Stimulated activated CD8-positive, alpha-beta memory T cell treated with anti-CD3 and anti-CD28 coated beads, Interleukin-15, amount 100 ng/mL, for 4 hours (primary cell): Measurements from ENCODE around the gene SCN5A.

Source experiments
- DNase-seq, 2 donors: peaks; one replicate each; pipeline ENCODE4 v3.0.0-alpha.2; 2020; ENCODE audit warnings: low read depth in 2 of 2

SCN5A gene

GRCh38 chr3:38649500-38650247 is at the start of gene SCN5A:
Gene SCN5A, minus strand, starts transcription at chr3:38649687. Its CDS starts 16,380 bp downstream, at chr3:38633307.
- peak; percentile 32 to 47 for DNase-seq

- no peak for DNase-seq
Observed at GRCh38 chr3:38698760-38699159, 49.3 kb upstream of the SCN5A start.

- no peak for DNase-seq
Observed at GRCh38 chr3:38698061-38698460, 48.6 kb upstream of the SCN5A start.

GRCh38 chr3:38696034-38696433 is 46.5 kb upstream of the SCN5A start:
- DNase-seq, result no peak

GRCh38 chr3:38690185-38690584 is 40.7 kb upstream of the SCN5A start:
- DNase-seq, result no peak

GRCh38 chr3:38689774-38690173 is 40.3 kb upstream of the SCN5A start:
- DNase-seq, result no peak

GRCh38 chr3:38689346-38689745 is 39.9 kb upstream of the SCN5A start:
- DNase-seq, result no peak

- no peak for DNase-seq
Observed at GRCh38 chr3:38687321-38687720, 37.8 kb upstream of the SCN5A start.

GRCh38 chr3:38684546-38684945 is 35.1 kb upstream of the SCN5A start:
- DNase-seq, result no peak

GRCh38 chr3:38669668-38670067 is 20.2 kb upstream of the SCN5A start:
- no peak for DNase-seq

GRCh38 chr3:38662544-38662943 is 13.1 kb upstream of the SCN5A start:
- DNase-seq, result no peak

- no peak for DNase-seq
Observed at GRCh38 chr3:38658841-38659240, 9.4 kb upstream of the SCN5A start.

GRCh38 chr3:38657369-38657768 is 7.9 kb upstream of the SCN5A start:
- DNase-seq, result no peak

- no peak for DNase-seq
Observed at GRCh38 chr3:38655708-38656300, 6.3 kb upstream of the SCN5A start.

- DNase-seq, result no peak
Observed at GRCh38 chr3:38653685-38654537, 4.4 kb upstream of the SCN5A start.

GRCh38 chr3:38652934-38653333 is 3.4 kb upstream of the SCN5A start:
- no peak for DNase-seq

- DNase-seq, result peak; percentile 33 to 47
Observed at GRCh38 chr3:38651153-38651789, 1.8 kb upstream of the SCN5A start.

GRCh38 chr3:38650248-38650951 is 913 bp upstream of the SCN5A start:
- no peak for DNase-seq

GRCh38 chr3:38648659-38649499 is 608 bp downstream of the SCN5A start:
- no peak for DNase-seq

- no peak for DNase-seq
Observed at GRCh38 chr3:38648024-38648658, 1.3 kb downstream of the SCN5A start.
